Retinal pigment epithelial cell (primary cell): ENCODE measurements around the gene SMLR1.
A peak's percentile ranks its signal among the peaks of the same experiment; 100 is the strongest.

Source experiments
- DNase-seq: peaks from one replicate; pipeline ENCODE4 v3.0.0-alpha.2; 2010; ENCODE audit warnings: low read depth
- H3K4me3 ChIP-seq: 2 replicates; pipeline ENCODE4 v1.5.1; 2011; ENCODE audit warnings: mild to moderate bottlenecking, low read length, control low read depth, moderate library complexity
- TF ChIP-seq, protein P1 (sequence below): conservative IDR thresholded peaks from 2 replicates; pipeline ENCODE4 v1.5.1; 2011; ENCODE audit warnings: low read depth, low read length, control low read depth, inconsistent platforms

Gene SMLR1

GRCh38 chr6:130843575-130844320 lies 16.5 kb downstream of the SMLR1 start:
- TF ChIP-seq, protein P1, sequence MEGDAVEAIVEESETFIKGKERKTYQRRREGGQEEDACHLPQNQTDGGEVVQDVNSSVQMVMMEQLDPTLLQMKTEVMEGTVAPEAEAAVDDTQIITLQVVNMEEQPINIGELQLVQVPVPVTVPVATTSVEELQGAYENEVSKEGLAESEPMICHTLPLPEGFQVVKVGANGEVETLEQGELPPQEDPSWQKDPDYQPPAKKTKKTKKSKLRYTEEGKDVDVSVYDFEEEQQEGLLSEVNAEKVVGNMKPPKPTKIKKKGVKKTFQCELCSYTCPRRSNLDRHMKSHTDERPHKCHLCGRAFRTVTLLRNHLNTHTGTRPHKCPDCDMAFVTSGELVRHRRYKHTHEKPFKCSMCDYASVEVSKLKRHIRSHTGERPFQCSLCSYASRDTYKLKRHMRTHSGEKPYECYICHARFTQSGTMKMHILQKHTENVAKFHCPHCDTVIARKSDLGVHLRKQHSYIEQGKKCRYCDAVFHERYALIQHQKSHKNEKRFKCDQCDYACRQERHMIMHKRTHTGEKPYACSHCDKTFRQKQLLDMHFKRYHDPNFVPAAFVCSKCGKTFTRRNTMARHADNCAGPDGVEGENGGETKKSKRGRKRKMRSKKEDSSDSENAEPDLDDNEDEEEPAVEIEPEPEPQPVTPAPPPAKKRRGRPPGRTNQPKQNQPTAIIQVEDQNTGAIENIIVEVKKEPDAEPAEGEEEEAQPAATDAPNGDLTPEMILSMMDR, result peak; percentile 61
- peak; percentile 14 for DNase-seq
- H3K4me3 ChIP-seq, result no peak overlapping the region

- no peak for DNase-seq
- TF ChIP-seq, protein P1, result no peak
- no peak overlapping the region for H3K4me3 ChIP-seq
Observed at GRCh38 chr6:130846501-130846900, 19.3 kb downstream of the SMLR1 start.

DNA sequence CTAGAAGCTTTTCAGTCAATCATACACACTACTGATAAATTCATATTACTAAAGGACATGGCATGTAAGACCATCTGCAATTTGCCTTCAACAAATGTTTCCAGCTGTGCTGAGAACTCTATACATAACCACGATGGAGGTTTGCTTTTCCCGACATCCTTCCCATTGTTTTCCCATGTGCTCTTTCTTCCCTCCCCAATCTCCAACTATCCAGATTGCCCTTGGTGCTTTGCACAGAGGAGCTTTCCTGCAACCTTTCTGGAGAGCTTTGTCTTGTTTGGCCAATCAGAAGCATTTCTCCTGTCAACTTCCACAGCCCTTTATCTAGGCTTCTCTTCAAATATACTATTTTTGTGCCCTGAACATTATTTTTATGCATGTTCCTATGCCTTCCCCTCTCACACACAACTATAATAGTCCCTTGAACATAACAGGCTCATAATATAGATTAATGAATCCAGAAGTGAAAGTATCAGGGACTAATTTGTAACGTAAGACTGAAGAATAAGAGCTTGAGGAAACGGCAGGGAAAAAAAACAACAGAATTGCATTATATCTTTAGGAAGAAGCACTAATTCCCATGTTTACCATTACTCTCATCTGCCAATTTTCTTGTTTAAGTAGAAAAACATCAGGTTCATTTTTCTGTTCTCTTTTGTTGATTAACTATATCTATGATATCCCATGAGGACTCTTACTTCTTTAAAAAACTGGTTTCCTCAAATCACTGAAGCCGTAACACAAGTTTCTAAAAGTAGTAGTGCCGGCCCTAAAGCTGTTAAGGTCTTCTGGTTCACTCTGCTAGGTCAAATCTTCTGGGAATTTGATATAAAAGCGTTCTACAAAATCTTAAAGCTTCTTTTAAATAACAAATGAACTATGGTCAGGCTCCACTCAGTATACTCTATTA lies 20.1 kb downstream of the SMLR1 start:
- no peak for DNase-seq
- TF ChIP-seq, protein P1, result no peak
- H3K4me3 ChIP-seq, result no peak overlapping the region

GRCh38 chr6:130848945-130849344 lies 21.7 kb downstream of the SMLR1 start:
- DNase-seq, result peak; percentile 8
- TF ChIP-seq, protein P1, result no peak
- no peak overlapping the region for H3K4me3 ChIP-seq

GRCh38 chr6:130849594-130849993 lies 22.4 kb downstream of the SMLR1 start:
- DNase-seq, result peak; percentile 34
- H3K4me3 ChIP-seq, result no peak overlapping the region
- TF ChIP-seq, protein P1, result no peak

DNA sequence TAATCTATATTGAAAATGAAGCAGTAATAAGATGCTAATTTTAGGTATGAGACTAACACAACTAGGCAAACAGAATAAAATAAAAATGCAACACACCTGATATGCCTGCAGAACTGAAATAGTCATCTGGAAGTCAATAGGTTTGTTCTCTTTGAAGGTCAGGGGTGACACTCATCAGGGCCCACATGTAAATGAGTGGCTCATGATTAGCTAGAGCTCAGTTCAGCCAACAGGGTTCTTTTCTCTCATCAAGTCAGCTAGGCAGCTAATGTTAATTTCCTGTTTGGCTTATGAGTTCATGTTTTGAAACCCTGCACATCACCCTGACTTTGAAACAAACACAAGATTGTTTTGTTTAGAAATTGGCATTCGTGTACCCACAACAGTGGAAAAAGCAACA lies 23.8 kb downstream of the SMLR1 start:
- H3K4me3 ChIP-seq, result no peak overlapping the region
- TF ChIP-seq, protein P1, result no peak
- no peak for DNase-seq
